ENCODE results near the gene CAPSL.

Gene CAPSL

GRCh38 chr5:35924950-35925722 lies 13.3 kb downstream of the CAPSL start:
- Mint-ChIP-seq H3K9me3 (peaks cover 4% of the 10 kb centered on the region), H3K36me3 (ENCODE audit: low read depth) (peaks cover 4% of the 10 kb centered on the region), H3K27ac (peak overlapping the region; percentile 60), H3K27me3 (ENCODE audit: low read depth) (no peaks in the 10 kb centered on the region), H3K4me3 (peak overlapping the region; percentile 69), H3K4me1 (ENCODE audit: low read depth) (peaks cover 31% of the 10 kb centered on the region)

- Mint-ChIP-seq H3K36me3 (ENCODE audit: low read depth) (peaks cover 7% of the 10 kb centered on the region), H3K27me3 (ENCODE audit: low read depth) (no peaks in the 10 kb centered on the region), H3K4me3 (peak overlapping the region; percentile 69), H3K27ac (peak overlapping the region; percentile 17), H3K4me1 (ENCODE audit: low read depth) (peaks cover 35% of the 10 kb centered on the region), H3K9me3 (peaks cover 9% of the 10 kb centered on the region)
Observed at GRCh38 chr5:35924122-35924949, 14.1 kb downstream of the CAPSL start.

- H3K27ac Mint-ChIP-seq = no peak overlapping the region
- H3K9me3 Mint-ChIP-seq = peaks cover 20% of the 10 kb centered on the region
- H3K4me1 Mint-ChIP-seq (ENCODE audit: low read depth) = peaks cover 39% of the 10 kb centered on the region
- H3K36me3 Mint-ChIP-seq (ENCODE audit: low read depth) = peaks cover 17% of the 10 kb centered on the region
- H3K4me3 Mint-ChIP-seq = no peak overlapping the region
- no peaks in the 10 kb centered on the region for H3K27me3 Mint-ChIP-seq (ENCODE audit: low read depth)
Observed at GRCh38 chr5:35922468-35922867, 16.0 kb downstream of the CAPSL start.

- Mint-ChIP-seq H3K27ac (no peak overlapping the region), H3K4me1 (ENCODE audit: low read depth) (peaks cover 39% of the 10 kb centered on the region), H3K4me3 (no peak overlapping the region), H3K27me3 (ENCODE audit: low read depth) (no peaks in the 10 kb centered on the region), H3K9me3 (peaks cover 20% of the 10 kb centered on the region), H3K36me3 (ENCODE audit: low read depth) (peaks cover 17% of the 10 kb centered on the region)
Observed at GRCh38 chr5:35921930-35922329, 16.5 kb downstream of the CAPSL start.

- peaks cover 18% of the 10 kb centered on the region for H3K36me3 Mint-ChIP-seq (ENCODE audit: low read depth)
- peaks cover 28% of the 10 kb centered on the region for H3K9me3 Mint-ChIP-seq
- no peak overlapping the region for H3K4me3 Mint-ChIP-seq
- no peak overlapping the region for H3K27ac Mint-ChIP-seq
- no peaks in the 10 kb centered on the region for H3K27me3 Mint-ChIP-seq (ENCODE audit: low read depth)
- peaks cover 35% of the 10 kb centered on the region for H3K4me1 Mint-ChIP-seq (ENCODE audit: low read depth)
Observed at GRCh38 chr5:35920890-35921289, 17.5 kb downstream of the CAPSL start.

- Mint-ChIP-seq H3K36me3 (ENCODE audit: low read depth) (peaks cover 18% of the 10 kb centered on the region), H3K9me3 (peaks cover 40% of the 10 kb centered on the region), H3K4me1 (ENCODE audit: low read depth) (peaks cover 21% of the 10 kb centered on the region), H3K27me3 (ENCODE audit: low read depth) (no peaks in the 10 kb centered on the region), H3K4me3 (no peak overlapping the region), H3K27ac (peak overlapping the region; percentile 46)
Observed at GRCh38 chr5:35919191-35919590, 19.2 kb downstream of the CAPSL start.

- H3K27ac Mint-ChIP-seq = no peak overlapping the region
- H3K36me3 Mint-ChIP-seq (ENCODE audit: low read depth) = peaks cover 13% of the 10 kb centered on the region
- H3K9me3 Mint-ChIP-seq = peaks cover 26% of the 10 kb centered on the region
- H3K4me3 Mint-ChIP-seq = no peak overlapping the region
- H3K4me1 Mint-ChIP-seq (ENCODE audit: low read depth) = peaks cover 33% of the 10 kb centered on the region
- H3K27me3 Mint-ChIP-seq (ENCODE audit: low read depth) = peaks cover 3% of the 10 kb centered on the region
Observed at GRCh38 chr5:35908814-35909213, 29.6 kb downstream of the CAPSL start.

GRCh38 chr5:35908228-35908627 lies 30.2 kb downstream of the CAPSL start:
- Mint-ChIP-seq H3K4me1 (ENCODE audit: low read depth) (peaks cover 37% of the 10 kb centered on the region), H3K36me3 (ENCODE audit: low read depth) (peaks cover 12% of the 10 kb centered on the region), H3K27me3 (ENCODE audit: low read depth) (peaks cover 3% of the 10 kb centered on the region), H3K4me3 (no peak overlapping the region), H3K9me3 (peaks cover 26% of the 10 kb centered on the region), H3K27ac (no peak overlapping the region)

GRCh38 chr5:35904443-35905132 lies 33.8 kb downstream of the CAPSL start:
- Mint-ChIP-seq H3K4me3 (peak overlapping the region; percentile 1), H3K27me3 (ENCODE audit: low read depth) (no peaks in the 10 kb centered on the region)

GRCh38 chr5:35903631-35904203 lies 34.7 kb downstream of the CAPSL start:
- no peaks in the 10 kb centered on the region for H3K9me3 Mint-ChIP-seq
- peak overlapping the region; percentile 60 for H3K27ac Mint-ChIP-seq
- peaks cover 1% of the 10 kb centered on the region for H3K36me3 Mint-ChIP-seq (ENCODE audit: low read depth)
- H3K4me1 Mint-ChIP-seq (ENCODE audit: low read depth) = peaks cover 67% of the 10 kb centered on the region
- peak overlapping the region; percentile 1 for H3K4me3 Mint-ChIP-seq
- no peaks in the 10 kb centered on the region for H3K27me3 Mint-ChIP-seq (ENCODE audit: low read depth)

More at GRCh38 chr5:35904443-35905132, 33.8 kb downstream of the CAPSL start:
- peaks cover 1% of the 10 kb centered on the region for H3K36me3 Mint-ChIP-seq (ENCODE audit: low read depth)
- H3K9me3 Mint-ChIP-seq = no peaks in the 10 kb centered on the region
- peaks cover 63% of the 10 kb centered on the region for H3K4me1 Mint-ChIP-seq (ENCODE audit: low read depth)
- H3K27ac Mint-ChIP-seq = peak overlapping the region; percentile 60

GRCh38 chr5:35902046-35902672 lies 36.3 kb downstream of the CAPSL start:
- H3K27ac Mint-ChIP-seq = peak overlapping the region; percentile 49
- H3K4me3 Mint-ChIP-seq = peak overlapping the region; percentile 19

GRCh38 chr5:35900972-35901695 lies 37.3 kb downstream of the CAPSL start:
- no peaks in the 10 kb centered on the region for H3K27me3 Mint-ChIP-seq (ENCODE audit: low read depth)
- H3K4me3 Mint-ChIP-seq = no peak overlapping the region
- H3K9me3 Mint-ChIP-seq = no peaks in the 10 kb centered on the region
- peaks cover 1% of the 10 kb centered on the region for H3K36me3 Mint-ChIP-seq (ENCODE audit: low read depth)
- peak overlapping the region; percentile 27 for H3K27ac Mint-ChIP-seq
- peaks cover 64% of the 10 kb centered on the region for H3K4me1 Mint-ChIP-seq (ENCODE audit: low read depth)

More at GRCh38 chr5:35902046-35902672, 36.3 kb downstream of the CAPSL start:
- Mint-ChIP-seq H3K36me3 (ENCODE audit: low read depth) (peaks cover 1% of the 10 kb centered on the region), H3K9me3 (no peaks in the 10 kb centered on the region), H3K27me3 (ENCODE audit: low read depth) (no peaks in the 10 kb centered on the region), H3K4me1 (ENCODE audit: low read depth) (peaks cover 64% of the 10 kb centered on the region)

- peaks cover 58% of the 10 kb centered on the region for H3K4me1 Mint-ChIP-seq (ENCODE audit: low read depth)
- peak overlapping the region; percentile 41 for H3K4me3 Mint-ChIP-seq
- no peaks in the 10 kb centered on the region for H3K9me3 Mint-ChIP-seq
- peak overlapping the region; percentile 17 for H3K27ac Mint-ChIP-seq
- H3K36me3 Mint-ChIP-seq (ENCODE audit: low read depth) = peaks cover 1% of the 10 kb centered on the region
- H3K27me3 Mint-ChIP-seq (ENCODE audit: low read depth) = peaks cover 7% of the 10 kb centered on the region
Observed at GRCh38 chr5:35899800-35900199, 38.6 kb downstream of the CAPSL start.
